NCI-H2227 treated with DMSO at 0.1 percent for 48 hours (cell line): ENCODE measurements around the gene PPP1R27.

ENCODE experiments used
- DNase-seq: peaks from one replicate; lab custom pipeline; 2025; lab: John Stamatoyannopoulos, UW

PPP1R27 gene

DNA sequence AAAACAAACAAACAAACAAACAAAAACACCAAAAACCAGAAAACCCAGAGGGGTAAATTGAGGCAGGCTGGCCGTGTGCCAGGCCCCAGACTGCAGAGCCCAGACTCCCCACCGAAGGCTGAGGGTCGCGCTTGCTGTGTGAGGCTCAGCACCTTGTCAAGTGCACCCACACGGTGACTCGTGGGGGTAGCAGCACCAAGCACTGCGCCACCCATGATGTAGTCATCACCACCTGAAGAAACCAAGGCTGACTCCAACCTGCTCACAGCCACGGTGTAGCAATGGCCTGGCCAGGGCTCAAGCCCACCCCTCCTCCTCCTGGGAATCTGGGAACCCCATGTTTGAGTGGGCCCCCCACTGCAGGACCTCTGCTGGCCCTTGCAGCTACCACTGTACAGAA, 13.7 kb downstream of the PPP1R27 start:
- DNase-seq, result no peak

DNA sequence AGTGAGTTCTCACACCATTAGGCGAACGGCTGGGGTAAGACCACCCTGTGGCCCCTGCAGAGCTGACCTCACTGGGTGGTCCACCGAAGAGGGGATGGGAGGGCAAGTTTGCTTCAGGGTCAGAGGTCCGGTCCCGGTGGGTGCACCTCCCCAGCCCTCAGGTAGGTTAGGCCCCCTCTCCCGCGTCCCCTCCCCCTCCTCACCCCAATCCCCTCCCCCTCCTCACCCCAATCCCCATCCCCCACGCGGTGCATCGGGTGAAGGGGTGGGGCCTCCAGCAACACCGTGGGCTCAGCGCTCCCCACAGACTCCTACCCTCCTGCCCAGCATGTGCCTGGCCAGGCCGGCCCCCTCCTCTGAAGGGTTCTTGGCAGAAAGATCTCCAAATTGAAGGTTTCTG, 15.1 kb downstream of the PPP1R27 start:
- DNase-seq, result no peak

DNA sequence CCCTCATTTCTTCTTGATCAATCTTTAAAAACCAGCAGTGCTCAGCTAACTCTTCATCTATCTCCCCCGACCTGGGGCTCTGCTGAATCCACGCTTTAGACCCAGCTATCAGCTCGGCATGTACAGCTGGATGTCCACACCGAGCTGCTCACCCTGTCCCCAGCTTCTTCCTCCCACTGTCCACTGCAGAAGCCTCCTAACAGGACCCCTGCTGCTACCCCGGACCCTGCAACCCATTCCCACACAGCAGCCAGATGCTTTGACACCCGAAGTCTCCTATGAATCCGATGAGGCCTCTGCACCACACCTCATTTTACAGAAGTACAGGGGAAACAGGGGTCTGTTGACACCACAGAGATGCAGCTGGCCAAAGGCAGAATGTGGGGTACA, 17.1 kb downstream of the PPP1R27 start:
- no peak for DNase-seq

DNA sequence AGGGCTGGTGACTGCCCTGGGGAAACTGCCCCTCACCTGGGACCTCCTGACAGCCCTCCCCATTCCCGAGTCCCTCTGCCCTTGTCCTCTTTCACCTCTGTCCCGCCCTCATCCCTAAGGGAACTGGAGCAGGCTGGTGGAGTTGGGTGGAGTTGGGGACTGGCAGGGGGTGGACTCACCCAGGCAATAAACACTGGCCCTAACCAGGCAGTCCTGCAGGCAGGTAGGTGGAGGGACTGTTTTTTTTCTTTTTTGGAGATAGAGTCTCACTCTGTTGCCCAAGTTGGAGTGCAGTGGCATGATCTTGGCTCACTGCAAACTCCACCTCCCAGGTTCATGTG, 19.2 kb downstream of the PPP1R27 start:
- no peak for DNase-seq

DNA sequence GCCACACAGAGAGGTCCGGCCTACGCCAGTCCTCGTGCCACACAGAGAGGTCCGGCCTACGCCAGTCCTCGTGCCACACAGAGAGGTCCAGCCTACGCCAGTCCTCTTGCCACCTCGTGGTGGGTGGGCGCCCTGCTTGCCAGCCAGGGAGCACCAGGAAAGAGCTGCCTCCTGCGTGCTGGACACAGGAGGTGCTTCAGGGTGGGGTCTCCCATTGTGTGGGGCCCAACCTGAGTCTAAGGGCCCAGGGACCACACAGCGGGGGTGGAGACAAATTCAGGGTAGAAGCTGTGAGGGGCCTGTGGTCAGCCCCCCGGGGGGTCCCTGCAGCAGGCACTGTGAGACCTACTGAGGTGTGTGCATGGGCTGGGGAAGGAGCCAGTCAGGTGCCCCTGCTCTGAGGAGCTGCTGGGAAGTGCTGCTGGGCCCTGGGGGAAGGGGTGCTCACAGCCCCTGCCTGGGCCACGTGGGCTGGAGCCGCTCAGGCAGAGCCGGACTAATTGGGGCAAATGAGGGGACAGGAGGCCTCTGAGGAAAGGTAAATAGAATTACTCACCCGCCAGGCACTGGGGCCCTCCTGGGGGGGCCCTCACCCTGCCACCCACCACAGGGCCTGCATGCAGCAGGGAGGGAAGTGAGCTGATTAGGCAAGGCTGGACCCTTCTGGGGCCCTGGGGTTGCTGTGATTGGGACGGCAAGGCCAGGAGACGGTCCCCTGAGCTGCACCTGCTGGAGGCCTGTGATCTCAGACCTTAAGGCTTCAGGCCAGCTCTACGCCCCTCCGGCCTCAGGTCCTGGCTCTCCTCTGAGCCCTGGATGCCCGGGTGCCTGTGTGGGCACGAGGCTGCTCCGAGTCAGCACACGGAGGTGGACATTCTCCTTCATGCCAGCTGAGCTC, 19.9 kb downstream of the PPP1R27 start:
- no peak for DNase-seq

DNA sequence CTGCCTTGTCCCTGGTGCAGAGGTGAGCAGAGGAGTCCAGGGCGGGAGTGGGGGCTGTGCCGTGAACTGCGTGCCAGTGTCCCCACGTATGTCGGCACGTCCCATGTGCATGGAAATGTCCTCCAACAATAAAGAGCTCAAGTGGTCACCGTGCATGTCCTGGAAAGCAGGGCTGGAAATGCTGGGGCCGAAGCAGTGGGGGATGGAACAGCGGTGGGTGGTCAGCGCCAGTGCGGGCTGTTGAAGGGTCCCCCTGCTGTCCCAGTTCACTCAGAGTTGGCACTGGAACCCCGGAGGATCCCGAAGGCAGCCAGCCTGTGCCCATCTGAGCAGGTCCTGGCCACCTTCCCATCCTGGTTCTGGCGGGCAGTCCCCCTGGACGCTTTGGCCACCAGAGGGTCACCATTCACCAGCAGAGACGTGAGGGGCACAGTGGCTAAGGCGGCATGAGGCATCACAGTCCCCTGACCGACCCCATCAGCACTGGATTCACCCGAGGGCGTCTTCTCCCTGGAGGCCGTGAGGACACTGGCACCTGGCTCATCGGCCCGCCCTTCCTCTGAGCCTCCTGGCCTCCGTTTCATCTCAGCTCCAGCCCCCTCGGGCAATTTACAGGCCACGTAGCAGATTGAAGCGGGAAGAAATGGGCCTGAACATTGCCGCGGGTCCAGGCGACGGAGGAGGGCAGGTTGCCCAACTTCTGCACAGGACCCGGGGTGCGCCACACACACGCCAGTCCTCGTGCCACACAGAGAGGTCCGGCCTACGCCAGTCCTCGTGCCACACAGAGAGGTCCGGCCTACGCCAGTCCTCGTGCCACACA, 20.8 kb downstream of the PPP1R27 start:
- no peak for DNase-seq

DNA sequence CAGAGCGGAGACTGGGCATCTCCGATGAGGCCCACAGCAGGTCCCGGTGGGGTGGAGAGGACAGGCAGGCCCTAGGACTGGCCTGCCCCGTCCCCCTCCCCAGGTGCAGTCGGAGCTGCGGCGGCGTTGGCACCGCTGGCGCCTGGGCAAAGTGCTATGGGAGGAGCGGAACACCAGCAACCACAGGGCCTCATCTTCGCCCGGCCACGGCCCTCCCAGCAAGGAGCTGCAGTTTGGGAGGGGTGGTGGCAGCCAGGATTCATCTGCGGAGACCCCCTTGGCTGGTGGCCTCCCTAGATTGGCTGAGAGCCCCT, 21.5 kb downstream of the PPP1R27 start:
- no peak for DNase-seq

DNA sequence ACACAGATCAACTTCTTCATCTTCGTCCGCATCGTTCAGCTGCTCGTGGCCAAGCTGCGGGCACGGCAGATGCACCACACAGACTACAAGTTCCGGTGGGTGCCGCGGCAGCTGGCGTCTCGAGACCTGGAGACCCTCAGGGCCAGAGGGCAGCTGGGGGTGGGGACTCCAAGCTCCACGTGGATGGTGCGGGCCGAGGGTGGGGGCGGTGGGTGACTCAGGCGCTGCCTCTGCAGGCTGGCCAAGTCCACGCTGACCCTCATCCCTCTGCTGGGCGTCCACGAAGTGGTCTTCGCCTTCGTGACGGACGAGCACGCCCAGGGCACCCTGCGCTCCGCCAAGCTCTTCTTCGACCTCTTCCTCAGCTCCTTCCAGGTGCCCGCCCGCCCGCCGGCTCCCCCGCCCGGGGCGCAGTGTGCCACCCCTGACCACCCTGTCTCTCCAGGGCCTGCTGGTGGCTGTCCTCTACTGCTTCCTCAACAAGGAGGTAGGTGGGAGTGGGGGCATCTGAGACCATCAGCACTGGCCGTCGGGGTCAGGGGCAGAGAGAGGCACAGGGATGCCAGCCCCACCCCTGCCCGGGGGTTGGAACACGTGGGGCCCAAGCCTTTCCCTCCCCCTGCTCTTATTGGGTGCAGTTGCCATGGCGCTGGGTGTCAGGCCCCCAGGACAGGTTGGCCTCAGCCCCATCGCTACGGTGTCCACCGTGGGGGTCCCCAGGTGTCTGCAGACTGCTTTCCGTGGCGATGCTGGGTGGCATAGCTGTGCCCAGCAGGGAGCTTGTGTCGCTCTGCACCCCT, 22.1 kb downstream of the PPP1R27 start:
- DNase-seq, result no peak

DNA sequence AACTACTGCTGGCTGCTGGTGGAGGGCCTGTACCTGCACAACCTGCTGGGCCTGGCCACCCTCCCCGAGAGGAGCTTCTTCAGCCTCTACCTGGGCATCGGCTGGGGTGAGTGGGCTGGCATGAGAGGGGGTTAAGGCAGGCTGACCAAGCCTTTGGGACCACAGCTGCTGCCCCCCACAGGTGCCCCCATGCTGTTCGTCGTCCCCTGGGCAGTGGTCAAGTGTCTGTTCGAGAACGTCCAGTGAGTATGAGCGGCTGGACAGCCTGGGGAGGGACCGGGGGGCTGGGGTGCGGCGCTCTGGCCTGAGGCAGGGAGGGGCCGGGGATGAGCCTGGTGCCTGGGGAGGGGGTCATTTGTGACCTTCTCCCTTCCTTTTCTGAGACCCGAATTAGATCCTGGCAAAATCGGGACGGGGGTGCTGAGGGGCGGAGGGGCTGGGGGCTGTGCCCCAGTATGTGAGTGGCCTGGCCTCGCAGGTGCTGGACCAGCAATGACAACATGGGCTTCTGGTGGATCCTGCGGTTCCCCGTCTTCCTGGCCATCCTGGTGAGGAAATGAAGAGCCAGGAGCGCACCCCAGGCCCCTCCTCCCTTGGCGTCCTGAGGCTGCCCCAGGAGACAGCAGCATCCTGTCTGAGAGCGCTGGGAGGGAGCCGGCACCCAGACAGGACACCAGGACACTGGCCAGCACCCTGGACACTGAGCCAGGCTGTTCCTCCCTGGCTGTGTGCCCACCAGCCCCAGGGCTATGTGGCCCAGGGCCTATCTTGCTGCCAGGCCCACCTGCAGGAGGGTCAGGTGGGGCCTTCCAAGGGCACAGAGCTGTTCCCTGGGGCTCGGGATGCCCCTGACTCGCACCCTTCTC, 22.9 kb downstream of the PPP1R27 start:
- DNase-seq, result no peak

DNA sequence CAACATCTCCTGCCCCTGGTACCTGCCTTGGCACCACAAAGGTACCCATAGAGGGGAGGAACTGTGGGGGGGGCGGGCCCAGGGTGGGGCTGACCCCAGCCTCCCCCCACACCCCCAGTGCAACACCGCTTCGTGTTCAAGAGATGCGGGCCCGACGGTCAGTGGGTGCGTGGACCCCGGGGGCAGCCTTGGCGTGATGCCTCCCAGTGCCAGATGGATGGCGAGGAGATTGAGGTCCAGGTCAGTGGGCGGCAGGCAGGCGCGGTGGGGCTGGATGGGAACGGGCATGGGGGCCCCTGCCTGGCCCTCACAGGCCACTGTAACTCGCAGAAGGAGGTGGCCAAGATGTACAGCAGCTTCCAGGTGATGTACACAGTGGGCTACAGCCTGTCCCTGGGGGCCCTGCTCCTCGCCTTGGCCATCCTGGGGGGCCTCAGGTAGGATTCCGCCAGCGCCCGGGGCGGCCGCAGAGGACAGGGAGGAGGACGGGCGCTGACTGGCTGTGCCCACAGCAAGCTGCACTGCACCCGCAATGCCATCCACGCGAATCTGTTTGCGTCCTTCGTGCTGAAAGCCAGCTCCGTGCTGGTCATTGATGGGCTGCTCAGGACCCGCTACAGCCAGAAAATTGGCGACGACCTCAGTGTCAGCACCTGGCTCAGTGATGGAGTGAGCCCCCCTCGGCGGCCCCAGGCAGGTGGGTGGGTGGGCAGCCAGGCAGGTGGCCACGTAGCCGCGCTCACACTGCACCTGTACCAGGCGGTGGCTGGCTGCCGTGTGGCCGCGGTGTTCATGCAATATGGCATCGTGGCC, 23.8 kb downstream of the PPP1R27 start:
- DNase-seq, result no peak

DNA sequence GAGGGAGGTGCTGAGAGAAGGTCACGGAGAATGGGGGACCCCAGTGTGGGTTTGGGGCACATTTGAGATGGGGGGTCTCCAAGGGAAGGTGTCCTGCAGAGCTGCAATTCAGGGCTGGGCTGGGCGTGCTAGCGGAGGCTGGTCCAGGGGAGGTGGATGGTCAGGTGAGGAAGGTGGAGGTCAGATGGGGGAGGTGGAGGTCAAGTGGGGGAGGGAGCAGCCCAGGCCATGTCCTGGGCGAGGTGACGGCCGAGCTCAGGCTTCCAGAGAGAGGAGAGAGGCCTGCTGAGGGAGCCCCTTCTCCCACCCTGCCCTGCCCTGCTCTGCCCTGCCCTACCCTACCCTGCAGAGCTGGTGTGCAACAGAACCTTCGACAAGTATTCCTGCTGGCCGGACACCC, 24.4 kb downstream of the PPP1R27 start:
- no peak for DNase-seq

DNA sequence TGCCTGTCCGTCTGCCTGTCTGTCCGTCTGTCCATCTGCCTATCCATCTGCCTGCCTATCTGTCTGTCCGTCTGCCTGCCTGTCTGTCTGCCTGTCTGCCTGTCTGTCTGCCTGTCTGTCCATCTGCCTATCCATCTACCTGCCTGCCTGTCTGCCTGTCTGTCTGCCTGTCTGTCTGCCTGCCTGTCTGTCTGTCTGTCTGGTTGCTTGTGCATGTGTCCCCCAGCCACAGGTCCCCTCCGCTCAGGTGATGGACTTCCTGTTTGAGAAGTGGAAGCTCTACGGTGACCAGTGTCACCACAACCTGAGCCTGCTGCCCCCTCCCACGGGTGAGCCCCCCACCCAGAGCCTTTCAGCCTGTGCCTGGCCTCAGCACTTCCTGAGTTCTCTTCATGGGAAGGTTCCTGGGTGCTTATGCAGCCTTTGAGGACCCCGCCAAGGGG, 25.3 kb downstream of the PPP1R27 start:
- no peak for DNase-seq

DNA sequence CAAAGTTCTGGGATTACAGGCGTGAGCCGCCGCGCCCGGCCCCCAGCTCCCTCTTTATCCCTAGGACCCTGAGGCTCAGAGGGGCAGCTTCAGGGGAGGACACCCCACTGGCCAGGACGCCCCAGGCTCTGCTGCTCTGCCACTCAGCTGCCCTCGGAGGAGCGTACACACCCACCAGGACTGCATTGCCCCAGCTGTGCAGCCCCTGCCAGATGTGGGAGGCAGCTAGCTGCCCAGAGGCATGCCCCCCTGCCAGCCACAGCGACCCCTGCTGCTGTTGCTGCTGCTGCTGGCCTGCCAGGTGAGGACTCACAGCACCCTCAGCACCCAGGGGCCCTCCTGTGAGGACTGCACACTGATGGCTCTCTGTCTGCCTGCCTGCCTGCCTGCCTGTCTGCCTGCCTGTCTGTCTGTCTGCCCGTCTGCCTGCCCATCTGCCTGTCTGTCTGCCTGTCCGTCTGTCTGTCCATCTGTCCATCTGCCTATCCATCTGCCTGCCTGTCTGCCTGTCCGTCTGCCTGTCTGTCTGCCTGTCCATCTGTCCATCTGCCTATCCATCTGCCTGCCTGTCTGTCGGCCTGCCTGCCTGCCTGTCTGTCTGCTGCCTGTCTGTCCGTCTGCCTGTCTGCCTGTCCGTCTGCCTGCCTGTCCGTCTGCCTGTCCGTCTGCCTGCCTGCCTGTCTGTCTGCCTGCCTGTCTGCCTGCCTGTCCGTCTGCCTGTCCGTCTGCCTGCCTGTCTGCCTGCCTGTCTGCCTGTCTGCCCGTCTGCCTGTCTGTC, 25.9 kb downstream of the PPP1R27 start:
- no peak for DNase-seq

DNA sequence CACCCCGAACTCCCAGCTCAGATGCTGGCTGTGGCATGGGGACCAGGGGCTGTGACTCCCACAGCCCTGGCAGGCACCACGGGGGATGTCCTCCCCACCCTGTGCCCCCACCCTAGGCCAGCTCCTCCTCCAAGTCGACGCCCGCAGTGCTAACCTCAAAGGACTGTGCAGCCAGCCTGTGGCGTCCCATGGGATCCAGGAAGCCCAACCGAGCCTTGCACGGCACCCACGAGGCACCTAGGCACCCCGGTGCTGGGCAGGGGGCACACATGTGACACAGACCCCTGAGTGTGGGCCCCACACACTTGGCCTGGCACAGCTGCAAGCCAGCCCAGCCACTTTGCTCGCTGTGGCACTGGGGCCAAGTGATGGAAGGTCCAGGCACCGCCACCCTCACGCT, 27.0 kb downstream of the PPP1R27 start:
- DNase-seq, result no peak

DNA sequence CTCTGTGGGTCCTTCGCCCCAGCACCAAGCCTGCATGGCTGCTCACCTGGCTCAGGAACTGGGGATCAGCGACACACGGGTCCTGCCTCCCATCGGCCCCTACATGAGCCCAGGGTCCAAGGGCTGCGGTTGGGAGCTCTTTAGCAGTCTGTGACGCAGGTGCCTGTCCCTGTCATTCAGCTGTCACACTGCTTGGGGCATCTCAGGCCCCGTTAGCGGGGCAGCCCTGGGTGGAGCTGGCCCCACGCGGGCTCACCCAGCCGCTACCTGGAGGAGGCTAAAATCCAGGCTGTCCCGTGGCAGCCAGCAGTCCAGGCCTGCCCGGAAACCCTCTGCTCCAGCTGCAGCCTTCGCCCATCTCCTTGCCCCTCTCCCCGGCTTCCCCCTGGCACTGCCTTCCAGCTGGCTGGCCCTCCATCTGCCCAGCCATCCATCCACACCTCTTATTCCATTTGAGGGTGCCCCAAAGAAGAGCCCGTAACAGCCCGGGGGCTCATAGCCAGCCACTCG, 27.6 kb downstream of the PPP1R27 start:
- DNase-seq, result no peak

DNA sequence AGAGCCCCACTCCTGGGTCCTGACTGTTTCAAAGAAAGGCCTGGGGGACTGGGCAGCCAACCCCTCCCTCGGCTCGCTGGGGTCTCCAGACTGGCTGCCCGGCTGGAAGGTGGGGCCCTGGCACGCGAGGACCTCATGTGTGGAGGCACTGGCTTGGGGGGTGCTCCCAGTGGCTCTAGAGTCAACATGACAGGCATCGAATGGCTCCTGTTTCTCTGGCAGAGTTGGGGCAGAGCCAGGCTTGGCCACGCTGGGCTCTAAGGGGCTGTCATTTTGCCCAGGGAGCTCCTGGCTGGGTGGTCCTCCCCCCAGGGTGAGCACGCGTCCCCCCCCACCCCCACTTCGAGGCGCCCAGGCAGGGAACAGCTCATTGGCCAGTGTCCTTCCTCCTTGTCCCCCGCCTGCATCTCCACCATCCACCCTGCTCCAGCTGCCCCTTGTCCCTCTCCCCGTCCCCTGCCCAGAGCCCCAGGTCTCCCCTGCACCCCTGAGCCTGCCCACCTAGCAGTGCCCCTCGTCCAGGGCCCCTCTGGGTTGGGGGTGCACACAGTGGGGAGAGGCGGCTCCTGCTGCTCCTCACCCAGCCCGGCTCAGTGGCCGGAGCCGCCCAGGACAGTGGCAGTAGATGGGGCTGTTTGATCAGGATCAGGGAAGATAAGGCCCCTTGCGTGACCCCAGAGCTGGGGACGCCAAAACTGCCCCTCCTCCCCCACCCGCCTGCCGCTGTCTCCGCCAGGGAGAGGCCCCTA, 28.2 kb downstream of the PPP1R27 start:
- DNase-seq, result no peak

DNA sequence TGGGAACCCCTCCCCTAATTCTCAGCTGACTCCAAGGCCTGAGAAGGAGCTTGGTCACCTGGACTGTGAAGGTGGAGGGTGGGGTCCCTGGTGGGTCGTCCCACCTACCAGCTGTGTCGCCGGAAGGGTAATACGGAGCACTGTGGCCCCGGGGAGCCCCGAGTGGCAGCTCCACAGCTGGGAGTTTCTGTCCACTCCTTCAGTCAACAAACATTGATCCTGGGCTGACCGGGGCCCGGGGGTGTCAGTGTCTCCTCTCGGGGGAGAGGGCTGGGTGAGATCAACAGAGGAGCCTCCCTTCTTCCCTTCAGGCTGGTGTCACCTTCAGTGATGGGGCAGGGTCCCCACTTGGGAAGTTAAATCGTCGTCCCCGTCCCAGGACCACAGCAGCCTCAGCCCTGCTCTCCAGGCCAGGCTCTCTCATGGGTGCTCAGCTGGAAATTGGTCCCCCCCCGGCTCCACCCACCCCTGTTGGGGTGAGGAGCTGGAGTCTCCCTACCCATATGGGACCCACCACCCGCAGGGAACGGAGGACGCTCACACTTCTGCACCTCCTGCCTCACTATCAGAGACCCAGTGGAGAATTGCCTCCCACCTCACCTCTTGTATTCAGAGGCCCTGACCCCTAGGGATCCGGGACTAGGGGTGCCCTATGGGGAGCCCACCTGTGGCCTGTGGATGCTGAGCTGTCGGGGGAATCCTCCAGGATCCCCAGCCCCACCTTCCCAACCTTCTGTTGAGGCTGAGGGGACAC, 29.0 kb downstream of the PPP1R27 start:
- no peak for DNase-seq
